Kidney capillary endothelial cell (primary cell): ENCODE data around the gene LPCAT1.
"Not testable (repeated sequence)": the region's sequence is repeated elsewhere in the genome, so short reads cannot be mapped to it uniquely, and the experiment has no call there.

Experiments
- DNase-seq: peaks from one replicate; pipeline ENCODE4 v3.0.0-alpha.2; 2018; ENCODE audit warnings: low spot score

LPCAT1 gene

DNA sequence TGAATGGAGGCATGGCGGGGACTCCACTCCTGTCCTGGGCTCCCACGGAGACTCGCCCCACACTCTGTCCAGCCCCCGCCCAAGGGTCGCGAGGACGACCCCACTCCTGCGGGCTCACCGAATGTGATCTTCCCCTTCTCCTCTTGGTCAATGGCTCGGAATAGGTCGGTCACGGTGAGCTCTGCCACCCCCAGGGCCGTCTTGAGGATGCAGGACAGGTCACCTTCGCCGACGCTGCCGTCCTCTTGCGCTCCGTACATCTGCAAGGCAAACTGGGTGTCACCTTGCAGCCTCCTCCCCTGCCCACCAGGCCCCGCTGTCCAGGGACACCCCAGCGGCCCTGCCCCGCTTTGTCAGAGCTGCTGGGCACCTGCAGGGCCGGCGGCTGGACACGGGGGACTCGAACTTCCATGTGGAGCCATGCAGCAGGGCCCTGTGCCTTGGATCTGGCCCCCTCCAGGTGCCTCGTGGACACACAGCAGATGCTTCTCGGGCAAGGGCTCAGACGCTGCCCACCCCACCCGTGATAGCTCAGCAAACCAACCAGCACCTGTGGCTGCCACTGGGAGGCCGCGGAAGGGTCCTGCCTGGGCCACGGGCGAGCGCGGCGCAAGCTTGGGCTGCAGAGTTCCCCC lies 57.0 kb downstream of the LPCAT1 start:
- no peak for DNase-seq

DNA sequence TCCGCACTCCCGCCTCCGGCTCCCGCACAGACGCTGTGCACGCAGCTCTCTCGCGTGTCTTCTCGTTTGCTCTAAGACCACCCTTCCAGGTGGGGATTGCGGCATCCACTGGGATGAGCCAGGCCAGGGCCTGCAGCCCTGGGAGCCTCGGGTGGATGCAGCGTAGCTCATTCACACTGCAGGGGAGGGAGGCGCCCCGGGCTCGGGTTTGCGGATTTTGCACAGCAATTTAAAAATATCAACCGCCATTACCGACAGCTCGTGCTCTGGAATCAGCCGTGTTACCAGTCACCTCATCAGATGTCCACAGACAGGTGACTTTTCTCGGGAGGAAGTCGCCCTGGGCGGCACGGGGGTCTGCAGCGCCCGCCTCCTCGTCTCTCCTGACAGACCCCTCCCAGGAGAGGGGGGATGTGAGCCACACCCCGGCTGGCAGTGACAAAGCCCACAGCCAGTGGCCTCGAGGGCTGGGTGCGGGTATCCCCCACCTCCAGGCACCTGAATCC lies 57.7 kb downstream of the LPCAT1 start:
- no peak for DNase-seq

DNA sequence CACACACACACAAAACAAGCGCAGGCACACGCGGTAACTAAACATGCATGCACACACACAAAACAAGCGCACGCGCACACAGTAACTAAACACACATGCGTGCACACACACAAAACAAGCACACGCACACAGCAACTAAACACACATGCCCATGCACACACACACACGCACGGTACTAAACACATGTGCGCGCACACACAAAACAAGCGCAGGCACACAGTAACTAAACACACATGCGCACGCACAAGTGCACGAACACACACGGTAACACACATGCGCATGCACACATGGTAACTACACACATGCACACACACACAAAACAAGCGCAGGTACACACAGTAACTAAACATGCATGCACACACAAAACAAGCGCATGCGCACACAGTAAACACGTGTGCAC lies 58.6 kb downstream of the LPCAT1 start:
- no peak for DNase-seq

DNA sequence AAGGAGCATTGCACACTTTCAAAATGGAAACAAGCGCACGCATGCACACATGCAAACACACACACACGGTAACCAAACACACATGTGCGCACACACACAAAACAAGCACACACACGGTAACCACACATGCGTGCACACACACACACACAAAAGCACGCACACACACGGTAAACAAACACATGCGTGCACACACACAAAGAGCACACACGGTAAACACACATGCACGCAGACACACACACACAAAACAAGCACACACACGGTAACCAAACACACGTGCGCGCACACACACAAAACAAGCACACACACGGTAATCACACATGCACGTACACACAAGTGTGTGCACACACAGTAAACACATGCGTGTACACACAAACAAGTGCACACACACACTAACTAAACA lies 59.2 kb downstream of the LPCAT1 start:
- no peak for DNase-seq

DNA sequence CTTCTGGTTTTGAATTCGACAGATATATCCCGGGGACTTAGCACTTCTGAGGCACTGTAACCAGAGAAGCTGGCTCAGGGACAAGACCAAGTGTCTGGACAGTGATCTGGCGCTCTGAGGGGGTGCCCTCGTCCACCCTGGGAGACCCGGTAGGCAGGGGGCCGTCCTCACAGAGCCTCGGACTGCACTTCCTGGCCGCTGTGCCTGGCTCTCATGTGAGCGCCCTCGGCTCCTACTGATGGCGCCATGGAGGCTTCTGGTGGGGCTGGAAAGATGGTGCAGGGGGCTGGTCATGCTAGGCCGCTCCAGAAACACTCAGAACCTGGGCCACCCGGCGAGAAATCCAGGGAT lies 59.7 kb downstream of the LPCAT1 start:
- DNase-seq: no peak

DNA sequence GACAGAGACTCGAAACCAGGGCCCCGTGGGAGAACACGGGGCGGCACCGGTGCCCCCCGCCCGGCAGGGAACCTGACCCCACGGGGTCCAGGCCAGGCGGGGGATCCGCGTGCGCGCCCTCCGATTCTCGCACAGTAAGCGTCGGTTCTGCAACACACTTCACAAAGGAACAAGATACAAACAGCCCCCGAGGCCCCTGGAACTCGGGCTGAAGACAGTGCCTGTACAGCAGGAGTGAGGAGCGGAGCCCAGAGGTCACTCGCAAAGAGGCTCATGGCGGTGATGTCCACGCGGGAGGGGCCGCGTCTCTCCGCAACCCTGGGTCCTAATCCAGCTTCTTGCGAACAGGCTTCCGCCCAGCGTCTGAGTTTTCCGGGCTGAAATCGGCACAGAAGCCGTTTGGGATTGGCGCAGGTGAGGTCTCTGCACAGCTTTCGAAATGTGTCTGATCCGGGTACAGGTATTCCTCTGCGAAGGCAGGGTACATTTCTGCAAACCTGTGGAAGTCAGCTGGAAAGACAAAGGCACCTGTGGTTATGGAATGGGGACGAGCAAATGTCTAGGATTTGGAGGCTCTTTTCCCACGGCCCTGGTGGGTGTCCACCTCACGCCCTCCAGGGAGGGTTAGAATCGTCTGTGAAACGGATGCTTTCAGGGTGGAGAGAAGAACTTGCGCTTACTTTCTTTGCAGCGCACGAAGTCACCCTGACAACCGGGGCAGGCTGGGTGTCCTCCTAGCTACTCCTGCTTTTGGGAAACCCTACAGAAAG lies 60.2 kb downstream of the LPCAT1 start:
- no peak for DNase-seq

DNA sequence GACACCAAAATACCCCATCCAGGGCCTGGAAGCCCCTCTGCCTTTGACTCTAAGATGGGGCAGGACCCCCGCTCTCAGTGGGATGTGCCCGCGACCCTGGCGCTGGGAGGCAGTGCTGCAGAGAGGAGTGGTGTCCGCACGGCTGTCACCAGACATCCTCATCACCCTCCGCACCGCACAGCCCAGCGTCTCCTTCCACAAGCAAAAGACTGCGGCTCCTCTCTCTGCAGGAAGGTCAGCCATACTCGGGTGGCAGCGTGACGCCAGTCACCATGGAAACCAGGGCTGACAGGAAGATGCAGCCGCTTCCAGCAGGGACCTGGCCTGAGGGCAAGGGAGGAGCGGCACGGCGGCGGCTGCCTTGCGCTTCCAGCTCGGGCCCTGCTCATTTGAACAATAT lies 61.4 kb downstream of the LPCAT1 start:
- DNase-seq: no peak

DNA sequence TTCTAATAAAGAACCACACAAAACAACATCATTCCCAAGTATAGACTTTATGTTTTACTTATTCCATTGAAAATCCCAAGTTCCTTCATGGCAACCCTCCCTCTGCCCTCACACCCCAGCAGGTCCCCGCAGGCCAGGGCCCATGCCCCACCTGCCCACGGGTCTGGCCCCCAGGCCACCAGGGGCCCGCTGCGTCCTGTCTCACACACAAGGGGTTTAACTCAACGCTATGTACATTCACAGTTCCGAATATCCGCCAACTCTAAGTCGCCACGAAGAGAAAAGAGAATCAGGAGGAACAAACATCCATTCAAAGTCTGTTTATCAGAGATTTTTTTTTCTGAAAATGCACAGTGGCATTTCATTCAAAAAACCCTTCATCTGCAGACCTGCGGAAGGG lies 62.4 kb downstream of the LPCAT1 start:
- DNase-seq: no peak

DNA sequence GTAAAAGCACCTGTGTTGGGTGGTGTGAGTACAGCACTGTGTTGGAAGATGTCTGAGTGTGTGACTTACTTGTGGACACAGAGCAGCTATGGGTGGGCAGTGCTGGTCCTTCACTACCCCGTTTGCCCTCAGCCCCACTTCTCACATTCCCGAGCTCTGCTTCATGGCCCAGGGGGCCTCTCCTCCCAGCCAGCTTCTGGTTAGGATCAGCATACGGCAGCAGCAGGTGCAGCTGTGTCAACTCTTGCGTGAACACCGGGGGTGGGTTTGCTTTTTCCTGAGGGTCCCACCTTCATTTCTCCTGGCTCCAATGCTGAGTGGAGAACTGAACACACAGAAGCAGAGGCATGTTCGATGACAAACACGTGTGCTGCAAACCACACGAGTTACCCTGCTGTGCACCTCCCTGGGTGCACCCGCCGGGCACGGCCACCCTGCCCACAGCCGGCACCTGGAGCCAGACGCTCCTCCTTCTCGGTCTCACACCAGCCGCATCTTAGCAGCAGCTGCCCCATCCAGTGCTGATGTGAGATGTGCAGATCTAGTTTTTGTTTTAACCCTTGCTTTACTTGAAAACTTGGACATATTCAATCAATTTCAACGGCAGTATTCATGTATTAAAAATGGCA lies 63.6 kb downstream of the LPCAT1 start:
- DNase-seq: no peak

DNA sequence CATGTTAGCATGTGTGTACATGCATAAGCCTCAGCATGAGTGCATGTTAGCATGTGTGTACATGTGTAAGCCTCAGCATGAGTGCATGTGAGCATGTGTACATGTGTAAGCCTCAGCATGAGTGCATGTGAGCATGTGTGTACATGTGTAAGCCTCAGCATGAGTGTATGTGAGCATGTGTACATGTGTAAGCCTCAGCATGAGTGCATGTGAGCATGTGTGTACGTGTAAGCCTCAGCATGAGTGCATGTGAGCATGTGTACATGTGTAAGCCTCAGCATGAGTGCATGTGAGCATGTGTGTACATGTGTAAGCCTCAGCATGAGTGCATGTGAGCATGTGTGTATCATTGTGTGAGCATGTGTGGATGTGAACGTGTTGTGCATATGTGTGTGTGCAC lies 64.3 kb downstream of the LPCAT1 start:
- not testable (repeated sequence) for DNase-seq

DNA sequence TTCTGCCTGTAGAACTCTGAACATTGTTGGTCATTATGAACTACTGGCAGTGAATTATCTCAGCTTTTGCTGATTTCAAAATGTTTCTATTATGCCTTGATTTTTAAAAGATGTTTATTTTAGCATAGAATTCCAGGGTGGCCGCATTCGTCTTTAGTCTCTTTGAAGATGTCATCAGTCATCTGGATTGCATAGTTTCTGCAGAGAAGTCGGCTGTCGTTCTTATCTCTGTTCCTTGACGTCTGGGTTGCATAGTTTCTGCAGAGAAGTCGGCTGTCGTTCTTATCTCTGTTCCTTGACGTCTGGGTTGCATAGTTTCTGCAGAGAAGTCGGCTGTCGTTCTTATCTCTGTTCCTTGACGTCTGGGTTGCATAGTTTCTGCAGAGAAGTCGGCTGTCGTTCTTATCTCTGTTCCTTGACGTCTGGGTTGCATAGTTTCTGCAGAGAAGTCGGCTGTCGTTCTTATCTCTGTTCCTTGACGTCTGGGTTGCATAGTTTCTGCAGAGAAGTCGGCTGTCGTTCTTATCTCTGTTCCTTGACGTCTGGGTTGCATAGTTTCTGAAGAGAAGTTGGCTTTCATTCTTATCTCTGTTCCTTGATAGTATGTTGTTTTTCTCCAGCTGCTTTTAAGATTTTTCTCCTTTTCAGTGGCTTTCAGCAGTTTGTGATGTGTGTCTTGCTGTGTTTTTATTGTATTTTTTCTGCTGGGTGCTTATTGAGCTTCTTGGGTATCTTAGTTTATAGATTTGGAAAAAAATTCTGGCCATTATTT lies 67.5 kb downstream of the LPCAT1 start:
- not testable (repeated sequence) for DNase-seq

DNA sequence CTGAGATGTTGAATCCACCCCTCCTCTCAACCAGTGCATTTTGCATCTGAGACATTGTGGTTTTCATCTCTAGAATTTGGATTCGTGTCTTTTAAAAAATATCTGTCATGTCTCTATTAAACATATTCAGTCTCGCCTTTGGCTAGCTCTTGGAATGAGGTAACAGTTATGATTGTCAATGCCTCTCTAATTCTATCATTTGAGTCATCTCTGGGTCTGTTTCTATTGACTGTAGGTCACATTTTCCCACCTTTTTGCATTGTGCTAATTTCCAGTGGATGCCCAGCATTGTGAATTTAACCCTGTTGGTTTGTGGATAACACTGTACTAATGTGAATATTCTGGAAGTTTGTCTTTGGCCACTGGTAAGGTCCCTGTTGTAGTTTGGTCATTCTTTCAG lies 70.1 kb downstream of the LPCAT1 start:
- no peak for DNase-seq

DNA sequence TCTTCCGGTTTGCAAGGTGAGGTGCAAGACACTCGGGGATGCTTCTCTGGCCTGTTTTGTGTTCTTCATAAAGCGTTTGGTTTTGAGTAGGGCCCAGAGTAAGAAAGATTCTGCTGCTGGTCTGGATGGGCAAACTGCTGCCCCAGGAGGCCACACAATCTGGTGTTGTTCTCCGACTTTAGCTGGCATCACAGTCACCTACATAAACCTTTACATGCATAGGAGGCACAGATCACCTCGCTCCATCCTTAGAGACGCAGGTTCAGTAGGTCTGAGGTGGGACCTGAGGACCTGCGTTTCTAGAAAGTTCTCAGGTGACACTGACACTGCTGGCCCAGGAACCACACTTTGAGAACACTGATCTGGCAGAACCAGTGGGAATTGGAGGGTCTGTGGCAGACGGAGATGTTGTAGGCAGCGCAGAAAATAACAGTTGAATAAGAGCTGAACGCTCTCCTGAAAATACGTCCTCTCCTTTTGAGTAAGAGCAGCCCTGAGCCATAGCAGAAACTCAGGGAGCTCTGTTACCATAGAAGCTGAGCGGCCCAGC lies 74.6 kb downstream of the LPCAT1 start:
- DNase-seq: no peak

DNA sequence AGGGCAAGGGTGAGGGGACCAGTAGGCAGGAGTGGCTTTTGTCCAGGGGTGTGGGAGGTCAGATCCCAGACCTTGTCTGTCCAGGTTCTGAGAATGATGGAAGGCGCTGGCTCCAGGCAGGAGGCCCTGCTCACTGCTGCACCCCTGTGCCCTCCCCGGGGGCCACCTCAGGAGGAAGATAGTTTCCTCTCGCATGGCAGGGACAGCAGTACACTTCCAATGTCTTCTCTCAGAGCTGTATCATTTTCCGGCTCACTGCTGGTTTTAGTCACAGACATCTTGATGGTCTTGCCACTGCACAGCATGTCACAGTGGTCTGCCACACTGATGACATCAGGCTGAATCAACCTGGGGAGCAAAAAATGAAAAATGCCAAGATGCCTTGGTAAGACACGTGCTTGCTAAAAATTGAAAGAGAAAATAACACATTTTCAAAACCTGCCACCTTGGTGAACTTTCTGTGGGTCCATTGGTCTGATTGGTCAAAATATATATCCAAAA lies 75.2 kb downstream of the LPCAT1 start:
- no peak for DNase-seq

DNA sequence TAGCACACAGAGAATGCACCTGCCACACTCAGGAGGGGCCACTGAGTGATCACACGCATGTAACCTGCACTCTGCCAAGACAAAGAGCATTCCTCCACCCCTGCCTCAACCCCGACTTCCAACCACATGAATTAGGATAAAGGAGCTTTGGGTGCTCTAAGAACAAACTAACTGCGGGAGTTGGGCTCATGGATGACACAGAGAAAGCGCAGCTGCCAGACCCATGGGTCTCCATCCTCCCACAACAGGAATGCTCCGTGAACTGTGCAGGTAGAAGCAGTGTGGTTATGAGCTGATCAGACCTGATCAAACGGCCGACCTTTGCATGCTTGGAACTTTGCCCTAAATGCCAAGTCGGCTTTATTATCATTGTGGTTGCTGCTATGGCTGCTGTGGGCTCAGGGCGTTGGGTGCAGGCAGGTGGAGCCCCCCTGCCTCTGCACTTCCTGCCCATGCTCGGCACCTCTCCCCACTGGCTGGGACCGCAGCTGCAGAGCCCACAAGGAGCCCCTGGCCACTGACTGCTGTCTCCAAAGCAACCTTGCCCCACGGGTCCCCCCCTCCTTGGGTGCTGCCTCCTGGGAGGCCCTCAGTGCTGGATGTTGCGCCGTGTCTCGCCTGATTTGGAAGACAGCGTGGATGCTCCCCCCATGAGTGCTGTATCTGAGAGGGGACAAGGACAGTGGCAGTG lies 75.9 kb downstream of the LPCAT1 start:
- no peak for DNase-seq

DNA sequence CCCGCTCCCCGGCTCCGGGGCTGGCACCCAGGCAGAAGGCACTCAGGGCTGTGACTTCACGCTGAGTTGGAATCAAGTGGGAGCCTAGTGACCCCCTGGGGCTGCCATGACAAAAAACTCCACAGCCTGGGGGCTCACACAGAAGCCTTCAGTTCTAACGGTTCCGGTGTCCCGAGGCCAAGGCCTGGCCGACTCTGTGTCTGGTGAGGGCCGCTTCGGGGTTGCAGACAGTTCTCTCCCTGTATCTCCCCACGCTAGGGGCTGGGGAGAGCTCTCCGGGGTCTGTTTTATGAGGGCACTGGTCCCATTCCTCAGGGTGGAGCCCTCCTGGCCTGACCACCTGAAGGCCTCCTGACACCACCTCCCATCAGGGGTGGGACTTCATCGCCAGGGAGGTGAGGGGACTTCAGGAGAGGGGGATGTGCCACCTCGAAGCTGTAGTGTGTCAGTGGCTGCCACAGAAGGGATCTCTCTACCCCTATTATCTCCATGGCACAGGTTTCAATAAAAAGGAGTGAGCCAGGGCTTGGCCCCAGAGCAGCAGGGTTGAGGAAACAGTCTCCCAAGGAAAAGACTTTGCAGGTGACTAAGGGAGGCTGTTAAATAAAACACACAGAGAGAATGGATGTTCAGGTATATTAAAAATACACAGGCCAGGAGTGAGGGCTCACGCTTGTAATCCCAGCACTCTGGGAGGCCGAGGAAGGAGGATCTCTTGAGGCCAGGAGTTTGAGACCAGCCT lies 77.0 kb downstream of the LPCAT1 start:
- no peak for DNase-seq

DNA sequence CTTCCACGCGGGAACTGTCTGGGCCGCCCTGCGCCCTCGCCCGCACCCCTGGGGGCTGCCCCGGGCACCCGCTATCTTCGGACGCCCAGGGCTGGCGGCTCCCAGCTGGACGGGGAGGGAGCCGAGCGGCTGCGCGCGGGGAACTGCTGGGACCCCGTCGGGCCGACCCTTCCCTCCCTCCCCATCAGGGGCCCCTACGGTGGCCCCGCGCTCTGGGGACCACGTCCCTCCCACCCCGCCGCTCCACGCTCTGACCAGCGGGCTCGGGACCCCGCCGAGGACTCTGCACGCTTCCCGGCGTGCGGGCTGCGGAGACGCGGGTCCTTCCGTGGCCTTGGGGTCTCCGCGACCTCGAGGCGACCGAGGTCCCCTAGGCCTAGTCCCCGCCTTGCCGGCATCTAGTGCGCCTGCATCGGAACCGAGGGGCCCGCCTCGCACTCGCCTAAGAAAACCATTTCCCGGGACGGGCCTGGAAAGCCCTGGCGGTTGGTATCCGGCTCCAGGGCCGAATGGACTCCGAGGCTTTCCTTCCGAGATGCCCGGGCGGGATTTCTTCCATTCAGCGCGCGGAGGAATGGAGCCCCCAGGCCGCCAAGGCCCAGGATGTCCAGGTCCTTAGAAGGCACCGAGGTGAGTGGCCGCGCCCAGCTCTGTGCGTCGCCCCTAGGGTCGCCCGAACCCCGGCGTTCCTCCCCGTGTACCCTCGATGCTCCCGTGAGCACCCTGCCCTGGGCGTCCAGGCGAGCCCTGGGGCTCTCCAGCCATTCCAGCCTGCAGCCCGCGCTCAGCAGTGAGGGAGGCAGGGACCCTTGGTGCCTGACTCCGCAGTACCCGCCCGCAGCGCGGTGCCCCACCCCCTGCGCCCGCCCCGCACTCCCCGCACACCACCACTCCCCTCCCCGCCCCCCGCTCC lies 77.8 kb downstream of the LPCAT1 start:
- DNase-seq: no peak

DNA sequence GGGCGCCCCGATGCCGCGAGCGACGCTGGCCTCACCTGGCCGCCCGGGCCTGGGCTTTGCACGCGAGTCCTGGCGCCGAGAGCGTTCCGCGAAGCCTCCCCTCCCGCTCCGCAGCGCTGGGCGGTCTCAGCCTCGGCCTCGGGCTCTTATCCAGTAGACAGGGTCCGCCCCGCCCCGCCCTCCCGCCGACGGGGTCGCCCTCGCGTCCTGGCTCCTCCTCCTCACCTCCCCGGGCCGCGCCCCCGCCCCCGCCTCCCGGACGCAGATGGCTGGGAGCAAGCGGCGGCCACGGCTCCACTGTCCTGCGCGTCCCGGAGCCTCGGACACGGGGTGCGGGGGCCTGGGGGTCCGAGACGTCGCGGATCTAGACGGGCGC lies 78.5 kb downstream of the LPCAT1 start, which contains the start of gene SLC6A3:
Gene SLC6A3, minus strand, starts transcription at position 128 of the 376 bp plus-strand sequence. CDS start 2,243 bp downstream, outside the sequence.
- DNase-seq: no peak

DNA sequence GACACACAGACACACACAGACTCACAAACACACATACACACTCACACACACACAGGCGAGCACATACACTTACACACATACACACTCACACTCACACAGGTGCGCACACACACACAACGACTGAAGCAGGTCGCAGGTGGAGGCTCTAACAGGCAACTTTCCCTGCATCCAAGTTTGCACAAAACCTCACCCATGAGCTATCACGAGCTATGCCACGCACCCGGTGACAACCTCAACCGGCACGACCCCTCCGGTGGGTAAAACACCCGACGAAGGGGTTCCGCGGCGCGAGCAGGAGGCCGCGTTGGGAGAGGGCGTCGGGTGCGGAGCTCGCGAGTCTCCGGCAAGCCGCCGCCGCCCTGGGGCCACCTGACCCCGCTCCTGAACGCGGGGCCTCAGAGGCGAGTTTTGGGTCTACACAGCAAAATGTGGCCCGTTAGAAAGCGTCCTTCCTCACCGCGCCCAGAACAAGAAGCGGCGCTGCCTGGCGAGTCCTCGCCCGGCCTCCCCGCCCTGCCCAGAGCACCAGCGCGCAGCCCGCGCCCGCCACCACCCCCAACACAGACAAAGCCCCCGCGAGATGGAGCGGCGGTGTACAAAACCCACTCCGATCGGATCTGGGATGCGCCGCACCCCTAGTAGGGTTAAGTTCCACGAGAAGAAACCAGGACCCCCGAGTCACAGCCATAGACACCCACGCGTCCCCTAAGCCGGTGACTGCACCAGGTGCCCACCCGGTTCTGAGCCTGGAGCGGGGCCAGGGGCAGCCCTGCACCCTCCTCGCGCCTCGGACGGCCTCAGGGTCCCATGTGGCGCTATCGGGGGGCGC lies 79.2 kb downstream of the LPCAT1 start:
- DNase-seq: no peak
